Calu3 (cell line): ENCODE data around the gene TM4SF1. TPM values are rescaled to one million over a fixed set of nuclear protein-coding genes. Genes with fewer than 3 reads are reported as not detected.
A peak's percentile ranks its signal among the peaks of the same experiment; 100 is the strongest.

Source experiments
- BruUV-seq: library from RNA; stranded (reverse); fragments of 400-500 nt; replicated peaks from 2 replicates; lab custom pipeline; 2021; lab: Mats Ljungman, UMichigan
- CTCF ChIA-PET: fragments of 300-600 bp; sonication (Branson Sonifier 250); formaldehyde crosslinking; loops from one replicate; lab custom pipeline; 2022; ENCODE audit warnings: antibody characterized with exemption; lab: Charles Lee
- DNase-seq: peaks from one replicate; pipeline ENCODE4 v3.0.0; 2022
- H3K27ac Mint-ChIP-seq: one replicate; pipeline ENCODE4 v1.8.0; 2022; ENCODE audit warnings: mixed read lengths; ENCODE audit not compliant: unreplicated experiment
- H3K27me3 Mint-ChIP-seq: one replicate; pipeline ENCODE4 v1.8.0; 2022; ENCODE audit warnings: mixed read lengths; ENCODE audit not compliant: unreplicated experiment
- H3K36me3 Mint-ChIP-seq: one replicate; pipeline ENCODE4 v1.8.0; 2022; ENCODE audit warnings: mild to moderate bottlenecking, moderate library complexity, mixed read lengths; ENCODE audit not compliant: insufficient read depth, unreplicated experiment
- H3K4me1 Mint-ChIP-seq: one replicate; pipeline ENCODE4 v1.8.0; 2022; ENCODE audit warnings: mild to moderate bottlenecking, low read depth, mixed read lengths; ENCODE audit not compliant: unreplicated experiment
- H3K4me3 Mint-ChIP-seq: one replicate; pipeline ENCODE4 v1.8.0; 2022; ENCODE audit warnings: mild to moderate bottlenecking, low read depth, moderate library complexity, mixed read lengths; ENCODE audit not compliant: unreplicated experiment
- H3K9me3 Mint-ChIP-seq: one replicate; pipeline ENCODE4 v1.8.0; 2022; ENCODE audit warnings: low read depth, mixed read lengths; ENCODE audit not compliant: unreplicated experiment
- intact Hi-C: fragments of 100-400 bp; cut with micrococcal nuclease; formaldehyde crosslinking; loops from one replicate; pipeline ENCODE4 v1.10.0; 2022; ENCODE audit not compliant: unreplicated experiment
- total RNA-seq: library from RNA; stranded (reverse); gene quantifications from 2 replicates; pipeline ENCODE4 v1.2.3, GENCODE V29; 2022
- TF ChIP-seq, protein P1 (sequence below): fragments of 200-600 bp; IDR thresholded peaks from one replicate; pipeline ENCODE4 v1.8.0; 2022; ENCODE audit warnings: antibody characterized with exemption; ENCODE audit not compliant: unreplicated experiment

Gene TM4SF1
- total RNA-seq, 1 experiment from 2014 or later: 981 TPM

DNA sequence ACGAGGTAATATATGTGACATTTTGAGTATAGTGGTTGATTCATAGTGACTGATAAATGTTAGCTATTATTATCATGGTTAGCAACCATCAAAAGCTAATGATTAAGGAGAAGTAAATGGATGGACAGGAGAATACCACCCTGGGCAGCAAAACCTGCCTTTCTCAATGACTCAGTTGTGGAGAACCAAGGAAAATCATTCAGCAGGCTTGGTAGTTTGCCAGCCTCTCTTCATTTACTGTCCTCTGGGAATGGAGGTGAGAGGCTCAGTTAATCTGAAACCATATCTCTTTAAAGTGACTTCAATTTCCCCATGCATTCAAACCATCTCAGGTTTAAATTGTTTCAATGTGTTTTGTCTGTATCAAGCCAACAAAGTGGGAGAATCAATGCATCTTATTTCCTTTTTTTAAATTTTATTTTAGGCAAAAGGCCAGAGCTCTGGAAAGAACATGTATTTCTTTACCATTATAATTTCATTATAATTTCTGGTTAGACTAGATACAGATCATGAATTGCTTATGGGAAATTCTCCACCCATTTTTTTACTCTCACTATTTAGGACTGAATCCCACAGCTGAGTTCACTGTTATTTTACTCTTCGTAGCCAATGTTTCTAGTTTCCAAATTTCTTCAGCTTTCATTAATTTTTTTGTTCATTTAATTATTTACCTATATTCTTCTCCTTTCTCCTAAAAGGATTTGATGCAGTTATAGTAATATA, 46.7 kb downstream of the TM4SF1 start:
- H3K36me3 Mint-ChIP-seq: no peaks in the 10 kb centered on the region
- CTCF ChIA-PET: interaction anchor here (0.7 to 2.0 kb wide), 8 partner anchors 13 to 328 kb away, joined by 3 to 8 read pairs (median 4); no protein-coding TSS in a partner anchor
- peak overlapping the region; percentile 14 for H3K27ac Mint-ChIP-seq
- peaks cover 39% of the 10 kb centered on the region for H3K4me1 Mint-ChIP-seq
- peak; percentile 43 for DNase-seq
- no peaks in the 10 kb centered on the region for H3K27me3 Mint-ChIP-seq
- H3K4me3 Mint-ChIP-seq: no peak overlapping the region
- intact Hi-C loops: no loop called here
- no peaks in the 10 kb centered on the region for H3K9me3 Mint-ChIP-seq
- no TSS peak for BruUV-seq
- TF ChIP-seq, protein P1, sequence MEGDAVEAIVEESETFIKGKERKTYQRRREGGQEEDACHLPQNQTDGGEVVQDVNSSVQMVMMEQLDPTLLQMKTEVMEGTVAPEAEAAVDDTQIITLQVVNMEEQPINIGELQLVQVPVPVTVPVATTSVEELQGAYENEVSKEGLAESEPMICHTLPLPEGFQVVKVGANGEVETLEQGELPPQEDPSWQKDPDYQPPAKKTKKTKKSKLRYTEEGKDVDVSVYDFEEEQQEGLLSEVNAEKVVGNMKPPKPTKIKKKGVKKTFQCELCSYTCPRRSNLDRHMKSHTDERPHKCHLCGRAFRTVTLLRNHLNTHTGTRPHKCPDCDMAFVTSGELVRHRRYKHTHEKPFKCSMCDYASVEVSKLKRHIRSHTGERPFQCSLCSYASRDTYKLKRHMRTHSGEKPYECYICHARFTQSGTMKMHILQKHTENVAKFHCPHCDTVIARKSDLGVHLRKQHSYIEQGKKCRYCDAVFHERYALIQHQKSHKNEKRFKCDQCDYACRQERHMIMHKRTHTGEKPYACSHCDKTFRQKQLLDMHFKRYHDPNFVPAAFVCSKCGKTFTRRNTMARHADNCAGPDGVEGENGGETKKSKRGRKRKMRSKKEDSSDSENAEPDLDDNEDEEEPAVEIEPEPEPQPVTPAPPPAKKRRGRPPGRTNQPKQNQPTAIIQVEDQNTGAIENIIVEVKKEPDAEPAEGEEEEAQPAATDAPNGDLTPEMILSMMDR: no peak

DNA sequence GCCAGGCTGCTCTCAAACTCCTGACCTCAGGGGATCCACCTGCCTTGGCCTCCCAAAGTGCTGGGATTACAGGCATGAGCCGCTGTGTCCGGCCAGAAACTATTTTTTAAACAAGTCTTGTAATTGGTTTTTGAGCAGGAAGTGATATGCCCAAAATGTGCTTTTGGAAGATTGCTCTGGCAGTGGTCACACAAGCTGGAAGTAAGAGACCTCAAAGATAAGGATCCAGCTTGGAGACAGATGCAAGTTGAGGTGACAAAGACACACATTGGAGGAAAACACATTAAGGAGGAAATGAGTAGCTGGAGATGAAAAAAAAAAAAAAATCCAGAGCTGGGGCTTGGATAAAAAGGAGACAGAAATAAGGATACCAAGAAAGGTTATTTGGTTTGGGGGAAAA, 50.3 kb downstream of the TM4SF1 start:
- no TSS peak for BruUV-seq
- Mint-ChIP-seq H3K27ac (no peak overlapping the region), H3K9me3 (peaks cover 4% of the 10 kb centered on the region), H3K27me3 (no peaks in the 10 kb centered on the region), H3K36me3 (no peaks in the 10 kb centered on the region), H3K4me1 (peaks cover 29% of the 10 kb centered on the region), H3K4me3 (no peak overlapping the region)
- CTCF ChIA-PET: interaction anchor here (0.9 to 1.2 kb wide), 3 partner anchors 11 to 47 kb away, joined by 3 read pairs; no protein-coding TSS in a partner anchor
- DNase-seq: no peak
- TF ChIP-seq, protein P1: no peak
- intact Hi-C loops: no loop called here

DNA sequence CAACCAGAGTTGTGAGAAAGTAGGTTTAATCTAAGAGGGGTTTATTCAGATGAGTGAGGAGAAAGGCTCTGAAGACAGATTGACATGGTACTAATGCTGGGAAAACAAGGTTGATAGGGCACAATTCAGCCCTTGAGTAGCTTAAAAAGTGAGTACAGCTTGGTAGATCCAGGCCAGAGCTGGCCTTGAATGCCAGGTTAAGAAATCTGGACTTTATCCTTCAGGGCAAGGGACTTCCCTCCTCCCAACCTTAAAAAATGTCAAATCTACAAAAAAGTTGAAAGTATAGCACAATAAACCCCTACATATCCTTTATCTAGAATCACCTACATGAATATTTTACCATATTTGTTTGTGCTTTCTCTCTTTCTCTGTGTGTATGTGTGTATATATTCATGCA, 51.9 kb downstream of the TM4SF1 start:
- Mint-ChIP-seq H3K36me3 (no peaks in the 10 kb centered on the region), H3K9me3 (peaks cover 4% of the 10 kb centered on the region), H3K4me3 (no peak overlapping the region), H3K4me1 (peaks cover 26% of the 10 kb centered on the region), H3K27me3 (no peaks in the 10 kb centered on the region), H3K27ac (no peak overlapping the region)
- intact Hi-C loops: no loop called here
- no TSS peak for BruUV-seq
- DNase-seq: no peak
- TF ChIP-seq, protein P1: no peak
- CTCF ChIA-PET: interaction anchor here (0.6 kb wide), 1 partner anchor 16 kb away, joined by 3 read pairs; no protein-coding TSS in a partner anchor

DNA sequence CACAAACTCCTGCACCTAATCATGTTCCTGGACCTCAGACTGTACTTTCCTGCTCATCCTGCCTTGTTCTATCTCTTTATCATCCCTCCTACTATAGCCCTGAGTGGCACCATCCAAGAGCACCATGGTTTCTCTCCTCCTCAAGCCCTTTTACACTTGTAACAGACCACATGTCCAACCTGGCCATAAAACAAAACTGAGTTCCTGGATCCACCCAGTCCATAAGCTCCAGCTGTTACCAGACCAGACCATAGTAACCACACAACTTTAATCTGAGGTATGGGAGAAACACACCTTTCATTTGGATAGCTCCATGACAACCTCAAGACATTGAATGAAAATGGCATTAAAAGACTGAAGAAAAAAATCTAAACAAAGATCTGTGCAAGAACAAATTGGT, 53.1 kb downstream of the TM4SF1 start:
- intact Hi-C loops: no loop called here
- Mint-ChIP-seq H3K4me1 (peaks cover 14% of the 10 kb centered on the region), H3K27me3 (no peaks in the 10 kb centered on the region), H3K36me3 (no peaks in the 10 kb centered on the region), H3K4me3 (no peak overlapping the region), H3K9me3 (peaks cover 4% of the 10 kb centered on the region), H3K27ac (no peak overlapping the region)
- no TSS peak for BruUV-seq
- TF ChIP-seq, protein P1: no peak
- no peak for DNase-seq
- CTCF ChIA-PET: interaction anchor here (1.3 kb wide), 1 partner anchor 9 kb away, joined by 5 read pairs; no protein-coding TSS in a partner anchor
